H1 (cell line): ENCODE data around the gene CPM. TPM values are rescaled to one million over a fixed set of nuclear protein-coding genes. Genes with fewer than 3 reads are reported as not detected.

ENCODE experiments used
- BCL11A ChIP-seq, 2 experiments: IDR thresholded peaks; one replicate each; pipeline ENCODE4 v1.6.1; 2011; ENCODE audit warnings: low read depth in 2 of 2, low read length in 2 of 2, mild to moderate bottlenecking in 2 of 2
- PHF8 ChIP-seq: fragments of 200-600 bp; sonication (generic); conservative IDR thresholded peaks from 2 replicates; pipeline ENCODE4 v1.7.1; 2012; ENCODE audit warnings: low read depth, mild to moderate bottlenecking, inconsistent platforms, low read length, moderate library complexity
- RFX5 ChIP-seq: IDR thresholded peaks from 2 replicates; pipeline ENCODE4 v1.6.1; 2011; ENCODE audit warnings: low read depth, low read length, improper control_type of control experiment, borderline replicate concordance
- RNF2 ChIP-seq: fragments of 200-900, 300-1000 bp; sonication (generic); IDR thresholded peaks from 2 replicates; pipeline ENCODE4 v1.7.1; 2016; ENCODE audit warnings: borderline replicate concordance, low read depth, mild to moderate bottlenecking, antibody characterized with exemption, low read length; ENCODE audit not compliant: poor library complexity, severe bottlenecking; ENCODE audit errors: missing control alignments
- SIN3A ChIP-seq, 2 experiments: IDR thresholded peaks in 1 of 2; conservative IDR thresholded peaks in 1 of 2; 2 replicates each; pipeline ENCODE4 v1.6.1; 2011 to 2012; ENCODE audit warnings: low read length in 2 of 2, improper control_type of control experiment in 1 of 2, low read depth in 1 of 2, mild to moderate bottlenecking in 1 of 2
- SUZ12 ChIP-seq: fragments of 200-600 bp; sonication (generic); IDR thresholded peaks from 2 replicates; pipeline ENCODE4 v1.6.1; 2012; ENCODE audit warnings: mild to moderate bottlenecking, inconsistent platforms, low read length, moderate library complexity, mixed read lengths
- YY1 ChIP-seq: IDR thresholded peaks from 2 replicates; pipeline ENCODE4 v1.6.1; 2011; ENCODE audit warnings: low read depth, mild to moderate bottlenecking, low read length
- polyA plus RNA-seq, 7 experiments: library from polyadenylated mRNA; depleted of rRNA in 3 of 7; stranded (reverse) in 5 of 7; unstranded in 2 of 7; fragments of >200 nt in 5 of 7; fragments of 200-250 nt in 2 of 7; gene quantifications; 1 replicate in 5 of 7; 2 replicates in 1 of 7; 4 replicates in 1 of 7; pipeline versions ENCODE4 v1.2.1 to v1.2.3, GENCODE V29; 2011 to 2013; ENCODE audit warnings: missing spikeins in 2 of 7, mixed read lengths in 2 of 7
- total RNA-seq: library from RNA; stranded (reverse); fragmentation: NEBNext Ultra II Directional; extraction: Animal tissue kit (Norgen Biotek cat#: 25700); gene quantifications from 2 replicates; pipeline ENCODE4 v1.2.1, GENCODE V29; 2021
- TF ChIP-seq, protein P1 (sequence below): fragments of 300-600 bp; sonication (generic); IDR thresholded peaks from 2 replicates; pipeline ENCODE4 v1.7.1; 2012; ENCODE audit warnings: low read length, moderate library complexity, mild to moderate bottlenecking, inconsistent platforms; ENCODE audit not compliant: insufficient replicate concordance
- TF ChIP-seq, protein P2 (sequence below): IDR thresholded peaks from 2 replicates; pipeline ENCODE4 v1.6.1; 2011; ENCODE audit warnings: low read depth, mild to moderate bottlenecking, low read length; ENCODE audit not compliant: insufficient read depth

The CPM gene
- total and polyA plus RNA-seq, 2 of the 8 experiments (the other 6 are each of a cell fraction or from before 2014, with no cell fraction given) = 0.33 to 3.1 TPM

DNA sequence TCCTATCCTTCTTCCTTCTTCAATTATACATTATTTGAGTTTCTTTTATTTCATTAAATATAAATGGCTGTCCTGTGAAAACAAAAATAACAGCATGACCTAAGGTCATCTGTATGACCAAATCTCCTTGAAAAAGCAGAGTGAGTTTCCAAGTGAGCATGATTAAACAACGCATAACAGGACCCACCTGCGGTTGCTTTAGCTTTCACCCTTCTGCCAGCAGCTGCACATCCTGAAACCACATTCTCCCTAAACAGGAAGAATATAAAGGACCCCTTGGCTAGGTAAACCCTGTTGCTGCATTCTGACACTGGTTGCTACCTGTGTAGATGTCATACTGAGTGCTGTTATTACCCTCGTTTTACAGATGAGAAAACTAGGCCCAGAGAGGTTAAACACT lies 42.8 kb upstream of the CPM start (continued):
- TF ChIP-seq, protein P1, sequence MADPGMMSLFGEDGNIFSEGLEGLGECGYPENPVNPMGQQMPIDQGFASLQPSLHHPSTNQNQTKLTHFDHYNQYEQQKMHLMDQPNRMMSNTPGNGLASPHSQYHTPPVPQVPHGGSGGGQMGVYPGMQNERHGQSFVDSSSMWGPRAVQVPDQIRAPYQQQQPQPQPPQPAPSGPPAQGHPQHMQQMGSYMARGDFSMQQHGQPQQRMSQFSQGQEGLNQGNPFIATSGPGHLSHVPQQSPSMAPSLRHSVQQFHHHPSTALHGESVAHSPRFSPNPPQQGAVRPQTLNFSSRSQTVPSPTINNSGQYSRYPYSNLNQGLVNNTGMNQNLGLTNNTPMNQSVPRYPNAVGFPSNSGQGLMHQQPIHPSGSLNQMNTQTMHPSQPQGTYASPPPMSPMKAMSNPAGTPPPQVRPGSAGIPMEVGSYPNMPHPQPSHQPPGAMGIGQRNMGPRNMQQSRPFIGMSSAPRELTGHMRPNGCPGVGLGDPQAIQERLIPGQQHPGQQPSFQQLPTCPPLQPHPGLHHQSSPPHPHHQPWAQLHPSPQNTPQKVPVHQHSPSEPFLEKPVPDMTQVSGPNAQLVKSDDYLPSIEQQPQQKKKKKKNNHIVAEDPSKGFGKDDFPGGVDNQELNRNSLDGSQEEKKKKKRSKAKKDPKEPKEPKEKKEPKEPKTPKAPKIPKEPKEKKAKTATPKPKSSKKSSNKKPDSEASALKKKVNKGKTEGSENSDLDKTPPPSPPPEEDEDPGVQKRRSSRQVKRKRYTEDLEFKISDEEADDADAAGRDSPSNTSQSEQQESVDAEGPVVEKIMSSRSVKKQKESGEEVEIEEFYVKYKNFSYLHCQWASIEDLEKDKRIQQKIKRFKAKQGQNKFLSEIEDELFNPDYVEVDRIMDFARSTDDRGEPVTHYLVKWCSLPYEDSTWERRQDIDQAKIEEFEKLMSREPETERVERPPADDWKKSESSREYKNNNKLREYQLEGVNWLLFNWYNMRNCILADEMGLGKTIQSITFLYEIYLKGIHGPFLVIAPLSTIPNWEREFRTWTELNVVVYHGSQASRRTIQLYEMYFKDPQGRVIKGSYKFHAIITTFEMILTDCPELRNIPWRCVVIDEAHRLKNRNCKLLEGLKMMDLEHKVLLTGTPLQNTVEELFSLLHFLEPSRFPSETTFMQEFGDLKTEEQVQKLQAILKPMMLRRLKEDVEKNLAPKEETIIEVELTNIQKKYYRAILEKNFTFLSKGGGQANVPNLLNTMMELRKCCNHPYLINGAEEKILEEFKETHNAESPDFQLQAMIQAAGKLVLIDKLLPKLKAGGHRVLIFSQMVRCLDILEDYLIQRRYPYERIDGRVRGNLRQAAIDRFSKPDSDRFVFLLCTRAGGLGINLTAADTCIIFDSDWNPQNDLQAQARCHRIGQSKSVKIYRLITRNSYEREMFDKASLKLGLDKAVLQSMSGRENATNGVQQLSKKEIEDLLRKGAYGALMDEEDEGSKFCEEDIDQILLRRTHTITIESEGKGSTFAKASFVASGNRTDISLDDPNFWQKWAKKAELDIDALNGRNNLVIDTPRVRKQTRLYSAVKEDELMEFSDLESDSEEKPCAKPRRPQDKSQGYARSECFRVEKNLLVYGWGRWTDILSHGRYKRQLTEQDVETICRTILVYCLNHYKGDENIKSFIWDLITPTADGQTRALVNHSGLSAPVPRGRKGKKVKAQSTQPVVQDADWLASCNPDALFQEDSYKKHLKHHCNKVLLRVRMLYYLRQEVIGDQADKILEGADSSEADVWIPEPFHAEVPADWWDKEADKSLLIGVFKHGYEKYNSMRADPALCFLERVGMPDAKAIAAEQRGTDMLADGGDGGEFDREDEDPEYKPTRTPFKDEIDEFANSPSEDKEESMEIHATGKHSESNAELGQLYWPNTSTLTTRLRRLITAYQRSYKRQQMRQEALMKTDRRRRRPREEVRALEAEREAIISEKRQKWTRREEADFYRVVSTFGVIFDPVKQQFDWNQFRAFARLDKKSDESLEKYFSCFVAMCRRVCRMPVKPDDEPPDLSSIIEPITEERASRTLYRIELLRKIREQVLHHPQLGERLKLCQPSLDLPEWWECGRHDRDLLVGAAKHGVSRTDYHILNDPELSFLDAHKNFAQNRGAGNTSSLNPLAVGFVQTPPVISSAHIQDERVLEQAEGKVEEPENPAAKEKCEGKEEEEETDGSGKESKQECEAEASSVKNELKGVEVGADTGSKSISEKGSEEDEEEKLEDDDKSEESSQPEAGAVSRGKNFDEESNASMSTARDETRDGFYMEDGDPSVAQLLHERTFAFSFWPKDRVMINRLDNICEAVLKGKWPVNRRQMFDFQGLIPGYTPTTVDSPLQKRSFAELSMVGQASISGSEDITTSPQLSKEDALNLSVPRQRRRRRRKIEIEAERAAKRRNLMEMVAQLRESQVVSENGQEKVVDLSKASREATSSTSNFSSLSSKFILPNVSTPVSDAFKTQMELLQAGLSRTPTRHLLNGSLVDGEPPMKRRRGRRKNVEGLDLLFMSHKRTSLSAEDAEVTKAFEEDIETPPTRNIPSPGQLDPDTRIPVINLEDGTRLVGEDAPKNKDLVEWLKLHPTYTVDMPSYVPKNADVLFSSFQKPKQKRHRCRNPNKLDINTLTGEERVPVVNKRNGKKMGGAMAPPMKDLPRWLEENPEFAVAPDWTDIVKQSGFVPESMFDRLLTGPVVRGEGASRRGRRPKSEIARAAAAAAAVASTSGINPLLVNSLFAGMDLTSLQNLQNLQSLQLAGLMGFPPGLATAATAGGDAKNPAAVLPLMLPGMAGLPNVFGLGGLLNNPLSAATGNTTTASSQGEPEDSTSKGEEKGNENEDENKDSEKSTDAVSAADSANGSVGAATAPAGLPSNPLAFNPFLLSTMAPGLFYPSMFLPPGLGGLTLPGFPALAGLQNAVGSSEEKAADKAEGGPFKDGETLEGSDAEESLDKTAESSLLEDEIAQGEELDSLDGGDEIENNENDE = no peak
- TF ChIP-seq SIN3A (conservative IDR thresholded peaks at IDR 0.05 in 1 of 2, IDR thresholded peaks at IDR 0.05 in 1 of 2; ENCODE audit: low read depth in 1 of 2, low read length in 2 of 2) (no peak), BCL11A (IDR thresholded peaks at IDR 0.05; ENCODE audit: low read depth in 2 of 2, low read length in 2 of 2) (no peak), YY1 (no peak), PHF8 (no peak), SUZ12 (no peak), RFX5 (no peak), RNF2 (no peak)
- TF ChIP-seq, protein P2, sequence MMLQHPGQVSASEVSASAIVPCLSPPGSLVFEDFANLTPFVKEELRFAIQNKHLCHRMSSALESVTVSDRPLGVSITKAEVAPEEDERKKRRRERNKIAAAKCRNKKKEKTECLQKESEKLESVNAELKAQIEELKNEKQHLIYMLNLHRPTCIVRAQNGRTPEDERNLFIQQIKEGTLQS = no peak
